Endothelial cell of umbilical vein (primary cell): Measurements from ENCODE around the gene ITGA2. TPM values are rescaled to one million over a fixed set of nuclear protein-coding genes. Genes with fewer than 3 reads are reported as not detected.

Experiments
- BruUV-seq: library from RNA; stranded (reverse); fragments of 400-500 nt; replicated peaks from 2 replicates; lab custom pipeline; 2021; lab: Mats Ljungman, UMichigan
- CTCF ChIA-PET: fragments of 300-600, 350-600 bp; sonication (Branson Sonifier 250); formaldehyde crosslinking; loops from one replicate; lab custom pipeline; 2021; ENCODE audit warnings: antibody characterized with exemption, inconsistent platforms; lab: Charles Lee
- POLR2A ChIA-PET: fragments of 300-600, 350-600 bp; sonication (Branson Sonifier 250); formaldehyde crosslinking; loops from one replicate; lab custom pipeline; 2021; ENCODE audit warnings: antibody characterized with exemption, inconsistent platforms; lab: Charles Lee
- DNase-seq: peaks from one replicate; pipeline ENCODE4 v3.0.0-alpha.2; 2011; ENCODE audit warnings: low read depth, low spot score
- FAIRE-seq: peaks from 2 replicates; lab custom pipeline; 2011; peaks lifted over from hg19 to GRCh38; lab: Jason Lieb, UNC
- H2AFZ ChIP-seq: 2 replicates; pipeline ENCODE4 v1.6.0; 2012; ENCODE audit warnings: low read depth, low read length, control low read depth, inconsistent platforms
- H3K27ac ChIP-seq: 2 replicates; pipeline ENCODE4 v1.5.1; 2011; ENCODE audit warnings: low read depth, mild to moderate bottlenecking, control low read depth, low read length, moderate library complexity; ENCODE audit not compliant: insufficient read depth
- H3K27me3 ChIP-seq, 2 experiments: 2 replicates each; pipeline versions ENCODE4 v1.6.0 to v1.6.1; 2011; ENCODE audit warnings: low read length in 2 of 2, mixed read lengths in 1 of 2; ENCODE audit not compliant: control insufficient read depth in 2 of 2, insufficient read depth in 2 of 2
- H3K36me3 ChIP-seq, 2 experiments: 2 replicates in 1 of 2; 3 replicates in 1 of 2; pipeline ENCODE4 v1.5.1; 2011; ENCODE audit warnings: low read length in 2 of 2, mild to moderate bottlenecking in 1 of 2, moderate library complexity in 1 of 2; ENCODE audit not compliant: control insufficient read depth in 2 of 2, insufficient read depth in 2 of 2; ENCODE audit errors: extremely low read depth in 1 of 2
- H3K4me1 ChIP-seq: 3 replicates; pipeline ENCODE4 v1.5.1; 2011; ENCODE audit warnings: mild to moderate bottlenecking, low read length; ENCODE audit not compliant: control insufficient read depth, insufficient read depth; ENCODE audit errors: extremely low read depth
- H3K4me2 ChIP-seq: 2 replicates; pipeline ENCODE4 v1.6.1; 2011; ENCODE audit warnings: low read length, control low read depth, mixed read lengths; ENCODE audit not compliant: insufficient read depth
- H3K4me3 ChIP-seq, 3 experiments: fragments of 200-600 bp in 1 of 3; sonication (generic), shearing (Covaris generic) in 1 of 3; replicated peaks in 1 of 3; 2 replicates each; pipeline ENCODE4 v1.5.1; 2011 to 2016; ENCODE audit warnings: control low read depth in 3 of 3, low read length in 3 of 3, mild to moderate bottlenecking in 2 of 3, inconsistent platforms in 1 of 3, low read depth in 1 of 3, moderate library complexity in 1 of 3; ENCODE audit not compliant: insufficient read depth in 1 of 3
- H3K79me2 ChIP-seq: 2 replicates; pipeline ENCODE4 v1.6.0; 2012; ENCODE audit warnings: low read length, inconsistent platforms; ENCODE audit not compliant: control insufficient read depth, insufficient read depth
- H3K9ac ChIP-seq: replicated peaks from 2 replicates; pipeline ENCODE3; 2011; ENCODE audit warnings: low read length, control low read depth; ENCODE audit not compliant: insufficient read depth; ENCODE audit errors: extremely low read depth
- H3K9me1 ChIP-seq: replicated peaks from 3 replicates; pipeline ENCODE4 v1.6.0; 2011; ENCODE audit warnings: mild to moderate bottlenecking, low read length; ENCODE audit not compliant: control insufficient read depth, insufficient read depth; ENCODE audit errors: extremely low read depth
- H3K9me3 ChIP-seq: replicated peaks from 2 replicates; pipeline ENCODE4 v1.5.1; 2012; ENCODE audit warnings: low read length, inconsistent platforms; ENCODE audit not compliant: control insufficient read depth, insufficient read depth
- H4K20me1 ChIP-seq: replicated peaks from 2 replicates; pipeline ENCODE3; 2011; ENCODE audit warnings: mild to moderate bottlenecking, low read length; ENCODE audit not compliant: control insufficient read depth, insufficient read depth; ENCODE audit errors: extremely low read depth
- EZH2 ChIP-seq: IDR thresholded peaks from 2 replicates; pipeline ENCODE4 v1.6.1; 2012; ENCODE audit warnings: borderline replicate concordance, low read depth, mild to moderate bottlenecking, moderate library complexity, low read length, inconsistent platforms; ENCODE audit not compliant: severe bottlenecking
- FOS ChIP-seq: IDR thresholded peaks from 2 replicates; pipeline ENCODE4 v1.6.1; 2011; ENCODE audit warnings: mild to moderate bottlenecking, low read length, moderate library complexity, borderline replicate concordance; ENCODE audit not compliant: insufficient read depth
- GATA2 ChIP-seq: IDR thresholded peaks from 2 replicates; pipeline ENCODE4 v1.7.0; 2011; ENCODE audit warnings: low read depth, mild to moderate bottlenecking, moderate library complexity, mixed read lengths, low read length; ENCODE audit not compliant: insufficient read length, insufficient read depth
- JUN ChIP-seq: IDR thresholded peaks from 2 replicates; pipeline ENCODE4 v1.6.1; 2011; ENCODE audit warnings: borderline replicate concordance, low read depth; ENCODE audit not compliant: insufficient read length, insufficient read depth
- MAX ChIP-seq: IDR thresholded peaks from 2 replicates; pipeline ENCODE4 v1.6.1; 2011; ENCODE audit not compliant: insufficient read depth, insufficient read length
- MYC ChIP-seq: IDR thresholded peaks from one replicate; pipeline ENCODE4 v1.6.1; 2011; ENCODE audit warnings: mild to moderate bottlenecking, low read depth, low read length
- POLR2A ChIP-seq: IDR thresholded peaks from 2 replicates; pipeline ENCODE4 v1.6.1; 2012; ENCODE audit warnings: low read depth, mild to moderate bottlenecking, control low read depth, low read length
- POLR2AphosphoS5 ChIP-seq: IDR thresholded peaks from 2 replicates; pipeline ENCODE4 v1.6.1; 2012; ENCODE audit warnings: low read depth, mild to moderate bottlenecking, control low read depth, low read length, moderate library complexity; ENCODE audit not compliant: insufficient read depth
- dilution Hi-C: fragments of 300-500 bp; cut with MboI; formaldehyde crosslinking; loops from one replicate; pipeline ENCODE4 v1.15.0; 2019; ENCODE audit warnings: low sequenced_read_pairs; ENCODE audit not compliant: extremely low pct_ligation_motif_present
- intact Hi-C: fragments of 100-400 bp; cut with micrococcal nuclease; formaldehyde crosslinking; loops from one replicate; pipeline ENCODE4 v1.10.0; 2022
- polyA plus RNA-seq, 4 experiments: library from polyadenylated mRNA; depleted of rRNA in 3 of 4; stranded (reverse) in 3 of 4; unstranded in 1 of 4; fragments of >200 nt; gene quantifications; 2 replicates each; pipeline versions ENCODE4 v1.2.1 to v1.2.3, GENCODE V29; 2011 to 2012; ENCODE audit warnings: missing spikeins in 1 of 4
- total RNA-seq: library from RNA; stranded (reverse); gene quantifications from 2 replicates; pipeline ENCODE4 v1.2.3, GENCODE V29; 2021
- TF ChIP-seq, protein P1 (sequence below), 2 donors: IDR thresholded peaks; 1 replicate in 1 of 2; 2 replicates in 1 of 2; pipeline ENCODE4 v1.5.1; 2011; ENCODE audit warnings: low read length in 2 of 2, mild to moderate bottlenecking in 2 of 2, moderate library complexity in 2 of 2, control low read depth in 1 of 2, inconsistent platforms in 1 of 2, low read depth in 1 of 2; ENCODE audit not compliant: insufficient read depth in 1 of 2; ENCODE audit errors: extremely low read depth in 1 of 2

ITGA2 gene
- total and polyA plus RNA-seq, 2 donors (not counting 3 experiments of a cell fraction or from before 2014, with no cell fraction given) = 11.2 to 62.3 TPM

GRCh38 chr5:53128481-53128880 lies 139.3 kb downstream of the ITGA2 start:
- no peak overlapping the region for H2AFZ ChIP-seq
- peaks cover 1 to 3% of the 10 kb centered on the region in 2 experiments for H3K27me3 ChIP-seq
- ChIA-PET POLR2A (interaction anchor here (0.7 kb wide), 1 partner anchor 1038 kb away, joined by 9 read pairs; no protein-coding TSS in a partner anchor), CTCF (no interaction called here)
- no peak for FAIRE-seq
- dilution Hi-C loops = no loop called here
- DNase-seq = no peak
- H3K36me3 ChIP-seq = no peaks in the 10 kb centered on the region
- TF ChIP-seq GATA2 (no peak), JUN (no peak), POLR2AphosphoS5 (no peak), FOS (no peak), MAX (no peak), EZH2 (no peak), POLR2A (no peak), MYC (no peak)
- TF ChIP-seq, protein P1, sequence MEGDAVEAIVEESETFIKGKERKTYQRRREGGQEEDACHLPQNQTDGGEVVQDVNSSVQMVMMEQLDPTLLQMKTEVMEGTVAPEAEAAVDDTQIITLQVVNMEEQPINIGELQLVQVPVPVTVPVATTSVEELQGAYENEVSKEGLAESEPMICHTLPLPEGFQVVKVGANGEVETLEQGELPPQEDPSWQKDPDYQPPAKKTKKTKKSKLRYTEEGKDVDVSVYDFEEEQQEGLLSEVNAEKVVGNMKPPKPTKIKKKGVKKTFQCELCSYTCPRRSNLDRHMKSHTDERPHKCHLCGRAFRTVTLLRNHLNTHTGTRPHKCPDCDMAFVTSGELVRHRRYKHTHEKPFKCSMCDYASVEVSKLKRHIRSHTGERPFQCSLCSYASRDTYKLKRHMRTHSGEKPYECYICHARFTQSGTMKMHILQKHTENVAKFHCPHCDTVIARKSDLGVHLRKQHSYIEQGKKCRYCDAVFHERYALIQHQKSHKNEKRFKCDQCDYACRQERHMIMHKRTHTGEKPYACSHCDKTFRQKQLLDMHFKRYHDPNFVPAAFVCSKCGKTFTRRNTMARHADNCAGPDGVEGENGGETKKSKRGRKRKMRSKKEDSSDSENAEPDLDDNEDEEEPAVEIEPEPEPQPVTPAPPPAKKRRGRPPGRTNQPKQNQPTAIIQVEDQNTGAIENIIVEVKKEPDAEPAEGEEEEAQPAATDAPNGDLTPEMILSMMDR (IDR thresholded peaks at IDR 0.05; ENCODE audit: extremely low read depth in 1 of 2, insufficient read depth in 1 of 2, low read depth in 1 of 2, low read length in 2 of 2) = no peak
- no peak overlapping the region for H3K4me3 ChIP-seq
- H3K4me2 ChIP-seq = no peak overlapping the region
- H3K27ac ChIP-seq = no peak overlapping the region
- intact Hi-C loops = no loop called here
- H3K79me2 ChIP-seq = no peaks in the 10 kb centered on the region
- no peaks in the 10 kb centered on the region for H3K9me1 ChIP-seq
- H3K9me3 ChIP-seq = no peaks in the 10 kb centered on the region
- H3K4me1 ChIP-seq = no peaks in the 10 kb centered on the region
- no TSS peak for BruUV-seq
- H3K9ac ChIP-seq = no peak overlapping the region
- no peaks in the 10 kb centered on the region for H4K20me1 ChIP-seq
